ENCODE data around the gene ALX3. TPM values are rescaled to one million over a fixed set of nuclear protein-coding genes. Genes with fewer than 3 reads are reported as not detected.
A peak's percentile ranks its signal among the peaks of the same experiment; 100 is the strongest.

Gene ALX3
- total RNA-seq, 6 experiments from 2014 or later, result not detected

GRCh38 chr1:110053552-110054428 lies 16.7 kb downstream of the ALX3 start:
- Histone ChIP-seq H3K4me3 (no peak overlapping the region), H3K27me3 (no peaks in the 10 kb centered on the region), H3K9me3 (no peaks in the 10 kb centered on the region), H3K4me1 (peaks cover 0 to 5% (median 0%) of the 10 kb centered on the region in 4 donors), H3K36me3 (peaks cover 0 to 68% (median 23%) of the 10 kb centered on the region in 4 donors), H3K27ac (no peak overlapping the region)
- TF ChIP-seq POLR2A (IDR thresholded peaks at IDR 0.05), result no peak
- TF ChIP-seq, protein P1, sequence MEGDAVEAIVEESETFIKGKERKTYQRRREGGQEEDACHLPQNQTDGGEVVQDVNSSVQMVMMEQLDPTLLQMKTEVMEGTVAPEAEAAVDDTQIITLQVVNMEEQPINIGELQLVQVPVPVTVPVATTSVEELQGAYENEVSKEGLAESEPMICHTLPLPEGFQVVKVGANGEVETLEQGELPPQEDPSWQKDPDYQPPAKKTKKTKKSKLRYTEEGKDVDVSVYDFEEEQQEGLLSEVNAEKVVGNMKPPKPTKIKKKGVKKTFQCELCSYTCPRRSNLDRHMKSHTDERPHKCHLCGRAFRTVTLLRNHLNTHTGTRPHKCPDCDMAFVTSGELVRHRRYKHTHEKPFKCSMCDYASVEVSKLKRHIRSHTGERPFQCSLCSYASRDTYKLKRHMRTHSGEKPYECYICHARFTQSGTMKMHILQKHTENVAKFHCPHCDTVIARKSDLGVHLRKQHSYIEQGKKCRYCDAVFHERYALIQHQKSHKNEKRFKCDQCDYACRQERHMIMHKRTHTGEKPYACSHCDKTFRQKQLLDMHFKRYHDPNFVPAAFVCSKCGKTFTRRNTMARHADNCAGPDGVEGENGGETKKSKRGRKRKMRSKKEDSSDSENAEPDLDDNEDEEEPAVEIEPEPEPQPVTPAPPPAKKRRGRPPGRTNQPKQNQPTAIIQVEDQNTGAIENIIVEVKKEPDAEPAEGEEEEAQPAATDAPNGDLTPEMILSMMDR (IDR thresholded peaks at IDR 0.05), result peak; percentile 80 to 98 (median 96)
- DNase-seq (peak in 2 of 3 donors; percentile 66 to 72), ATAC-seq (peak; percentile 81 to 90 (median 86))
- WGBS (ENCODE audit: insufficient coverage, low coverage, low lambda C conversion rate, missing lambda C conversion rate), result 37% methylated on average over 7 of the region's 16 CpGs
- intact Hi-C loops (cut with DNase I), result loop anchor here (5.0 to 10.0 kb wide), 2 partner anchors 51 to 54 kb away; no protein-coding TSS in a partner anchor

GRCh38 chr1:110051262-110051648 lies 19.2 kb downstream of the ALX3 start:
- 67% methylated on average over 2 of the region's 2 CpGs for WGBS (ENCODE audit: insufficient coverage, low coverage, low lambda C conversion rate, missing lambda C conversion rate)
- TF ChIP-seq, protein P1 (IDR thresholded peaks at IDR 0.05), result no peak
- no peak for TF ChIP-seq POLR2A (IDR thresholded peaks at IDR 0.05)
- DNase-seq (no peak), ATAC-seq (no peak)
- Histone ChIP-seq H3K27me3 (no peaks in the 10 kb centered on the region), H3K4me3 (no peak overlapping the region), H3K27ac (no peak overlapping the region), H3K36me3 (peaks cover 0 to 67% (median 33%) of the 10 kb centered on the region in 4 donors), H3K9me3 (no peaks in the 10 kb centered on the region), H3K4me1 (peaks cover 0 to 18% (median 0%) of the 10 kb centered on the region in 4 donors)
- intact Hi-C loops (cut with DNase I), result loop anchor here (5.0 to 10.0 kb wide), 2 partner anchors 54 to 56 kb away; no protein-coding TSS in a partner anchor

- WGBS (ENCODE audit: insufficient coverage, low coverage, low lambda C conversion rate, missing lambda C conversion rate), result 86% methylated on average over 3 of the region's 4 CpGs
- no peak overlapping the region for H3K4me3 ChIP-seq
- peaks cover 0 to 67% (median 32%) of the 10 kb centered on the region in 4 donors for H3K36me3 ChIP-seq
- ATAC-seq (peak in 2 of 4 donors; percentile 20 to 36), DNase-seq (no peak)
- H3K27me3 ChIP-seq, result no peaks in the 10 kb centered on the region
- H3K9me3 ChIP-seq, result no peaks in the 10 kb centered on the region
- intact Hi-C loops (cut with DNase I), result loop anchor here (5.0 to 10.0 kb wide), 2 partner anchors 54 to 57 kb away; no protein-coding TSS in a partner anchor
- TF ChIP-seq, protein P1 (IDR thresholded peaks at IDR 0.05), result no peak
- no peak for TF ChIP-seq POLR2A (IDR thresholded peaks at IDR 0.05)
- no peak overlapping the region for H3K27ac ChIP-seq
- H3K4me1 ChIP-seq, result peaks cover 0 to 18% (median 0%) of the 10 kb centered on the region in 4 donors
Measured at GRCh38 chr1:110050602-110051261, 19.7 kb downstream of the ALX3 start.

GRCh38 chr1:110049801-110050601 lies 20.5 kb downstream of the ALX3 start:
- WGBS (ENCODE audit: insufficient coverage, low coverage, low lambda C conversion rate, missing lambda C conversion rate), result 73% methylated on average over 6 of the region's 11 CpGs
- TF ChIP-seq, protein P1 (IDR thresholded peaks at IDR 0.05), result no peak
- Histone ChIP-seq H3K27me3 (no peaks in the 10 kb centered on the region), H3K4me3 (no peak overlapping the region), H3K4me1 (peaks cover 0 to 18% (median 0%) of the 10 kb centered on the region in 4 donors), H3K36me3 (peaks cover 6 to 67% (median 32%) of the 10 kb centered on the region in 4 donors), H3K27ac (no peak overlapping the region), H3K9me3 (no peaks in the 10 kb centered on the region)
- no peak for ATAC-seq
- intact Hi-C loops (cut with DNase I), result loop anchor here (5.0 to 10.0 kb wide), 2 partner anchors 55 to 57 kb away; no protein-coding TSS in a partner anchor
- DNase-seq, result no peak

Data from right lobe of liver (tissue), 6 donors.